Sigmoid colon (tissue), 4 donors: ENCODE results near the gene TADA2A.

ENCODE experiments used
- POLR2A ChIP-seq, 2 donors: fragments of 450-650 bp; IDR thresholded peaks; one replicate each; pipeline ENCODE4 v1.6.1; 2016; ENCODE audit warnings: antibody characterized with exemption in 2 of 2, mild to moderate bottlenecking in 2 of 2, moderate library complexity in 2 of 2
- POLR2AphosphoS5 ChIP-seq, 4 donors: sonication (generic); formaldehyde crosslinking; IDR thresholded peaks; one replicate each; pipeline ENCODE4 v1.6.1; 2017; ENCODE audit warnings: antibody characterized with exemption in 4 of 4
- TF ChIP-seq, protein P1 (sequence below), 4 experiments: fragments of 450-650 bp in 3 of 4; fragments of 200-600 bp in 1 of 4; IDR thresholded peaks; one replicate each; pipeline ENCODE4 v1.5.1; 2016 to 2019; ENCODE audit warnings: antibody characterized with exemption in 4 of 4, mild to moderate bottlenecking in 3 of 4, moderate library complexity in 2 of 4

- TF ChIP-seq, protein P1, sequence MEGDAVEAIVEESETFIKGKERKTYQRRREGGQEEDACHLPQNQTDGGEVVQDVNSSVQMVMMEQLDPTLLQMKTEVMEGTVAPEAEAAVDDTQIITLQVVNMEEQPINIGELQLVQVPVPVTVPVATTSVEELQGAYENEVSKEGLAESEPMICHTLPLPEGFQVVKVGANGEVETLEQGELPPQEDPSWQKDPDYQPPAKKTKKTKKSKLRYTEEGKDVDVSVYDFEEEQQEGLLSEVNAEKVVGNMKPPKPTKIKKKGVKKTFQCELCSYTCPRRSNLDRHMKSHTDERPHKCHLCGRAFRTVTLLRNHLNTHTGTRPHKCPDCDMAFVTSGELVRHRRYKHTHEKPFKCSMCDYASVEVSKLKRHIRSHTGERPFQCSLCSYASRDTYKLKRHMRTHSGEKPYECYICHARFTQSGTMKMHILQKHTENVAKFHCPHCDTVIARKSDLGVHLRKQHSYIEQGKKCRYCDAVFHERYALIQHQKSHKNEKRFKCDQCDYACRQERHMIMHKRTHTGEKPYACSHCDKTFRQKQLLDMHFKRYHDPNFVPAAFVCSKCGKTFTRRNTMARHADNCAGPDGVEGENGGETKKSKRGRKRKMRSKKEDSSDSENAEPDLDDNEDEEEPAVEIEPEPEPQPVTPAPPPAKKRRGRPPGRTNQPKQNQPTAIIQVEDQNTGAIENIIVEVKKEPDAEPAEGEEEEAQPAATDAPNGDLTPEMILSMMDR (IDR thresholded peaks at IDR 0.05): no peak
- no peak for TF ChIP-seq POLR2AphosphoS5 (IDR thresholded peaks at IDR 0.05)
- TF ChIP-seq POLR2A (IDR thresholded peaks at IDR 0.05): no peak
Measured at GRCh38 chr17:37500378-37500777, 93.7 kb downstream of the TADA2A start.
